ENCODE results near the gene EFTUD2.

DNA sequence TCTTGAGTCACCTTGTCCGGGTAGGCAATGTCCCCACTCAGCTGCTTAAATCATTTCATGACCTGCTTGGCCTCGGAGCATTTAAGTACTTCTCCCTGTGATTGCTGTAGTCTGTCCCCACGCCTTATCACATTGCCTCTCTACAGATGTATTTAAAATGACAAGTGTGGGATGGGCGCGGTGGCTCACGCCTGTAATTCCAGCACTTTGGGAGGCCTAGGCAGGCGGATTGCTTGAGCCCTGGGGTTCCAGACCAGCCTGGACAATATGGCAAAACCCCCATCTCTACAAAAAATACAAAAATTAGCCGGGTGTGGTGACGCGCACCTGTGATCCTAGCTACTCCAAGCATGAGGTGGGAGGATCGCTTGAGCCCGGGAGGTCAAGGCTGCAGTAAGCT is 67.9 kb downstream of the EFTUD2 start:
- TF ChIP-seq, protein P1, sequence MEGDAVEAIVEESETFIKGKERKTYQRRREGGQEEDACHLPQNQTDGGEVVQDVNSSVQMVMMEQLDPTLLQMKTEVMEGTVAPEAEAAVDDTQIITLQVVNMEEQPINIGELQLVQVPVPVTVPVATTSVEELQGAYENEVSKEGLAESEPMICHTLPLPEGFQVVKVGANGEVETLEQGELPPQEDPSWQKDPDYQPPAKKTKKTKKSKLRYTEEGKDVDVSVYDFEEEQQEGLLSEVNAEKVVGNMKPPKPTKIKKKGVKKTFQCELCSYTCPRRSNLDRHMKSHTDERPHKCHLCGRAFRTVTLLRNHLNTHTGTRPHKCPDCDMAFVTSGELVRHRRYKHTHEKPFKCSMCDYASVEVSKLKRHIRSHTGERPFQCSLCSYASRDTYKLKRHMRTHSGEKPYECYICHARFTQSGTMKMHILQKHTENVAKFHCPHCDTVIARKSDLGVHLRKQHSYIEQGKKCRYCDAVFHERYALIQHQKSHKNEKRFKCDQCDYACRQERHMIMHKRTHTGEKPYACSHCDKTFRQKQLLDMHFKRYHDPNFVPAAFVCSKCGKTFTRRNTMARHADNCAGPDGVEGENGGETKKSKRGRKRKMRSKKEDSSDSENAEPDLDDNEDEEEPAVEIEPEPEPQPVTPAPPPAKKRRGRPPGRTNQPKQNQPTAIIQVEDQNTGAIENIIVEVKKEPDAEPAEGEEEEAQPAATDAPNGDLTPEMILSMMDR (IDR thresholded peaks at IDR 0.05 in 8 of 11, conservative IDR thresholded peaks at IDR 0.05 in 3 of 11) = no peak
- no peak for TF ChIP-seq POLR2A (IDR thresholded peaks at IDR 0.05)
